ENCODE results near the gene NSFL1C. TPM values are rescaled to one million over a fixed set of nuclear protein-coding genes. Genes with fewer than 3 reads are reported as not detected.

NSFL1C gene
- total and polyA plus RNA-seq, 2 experiments from 2014 or later, result 48.9 to 92.2 TPM

GRCh38 chr20:1509237-1509636, 42.6 kb upstream of the NSFL1C start:
- Histone ChIP-seq H3K79me2 (replicated peaks; ENCODE audit: insufficient read depth) (no peaks in the 10 kb centered on the region), H3K4me2 (no peak overlapping the region), H3K27me3 (ENCODE audit: insufficient read depth) (no peaks in the 10 kb centered on the region), H4K20me1 (replicated peaks; ENCODE audit: insufficient read depth) (no peaks in the 10 kb centered on the region), H3K27ac (ENCODE audit: low read depth) (no peak overlapping the region), H2AFZ (no peak overlapping the region), H3K4me3 (no peak overlapping the region), H3K4me1 (ENCODE audit: insufficient read depth) (no peaks in the 10 kb centered on the region), H3F3A (replicated peaks; ENCODE audit: low read depth) (no peaks in the 10 kb centered on the region), H3K9me2 (ENCODE audit: insufficient read depth) (0 out of 2 replicates have a peak, but pooled peaks cover 3% of the 10 kb centered on the region), H3K36me3 (ENCODE audit: insufficient read depth) (no peaks in the 10 kb centered on the region)
- Mint-ChIP-seq H3K27ac (no peak overlapping the region), H3K4me3 (no peak overlapping the region), H3K9me3 (no peaks in the 10 kb centered on the region), H3K27me3 (ENCODE audit: insufficient read depth, low read depth, poor library complexity) (no peaks in the 10 kb centered on the region), H3K36me3 (ENCODE audit: low read depth) (no peaks in the 10 kb centered on the region), H3K4me1 (no peaks in the 10 kb centered on the region)
- ATAC-seq (peak; percentile 77), DNase-seq (ENCODE audit: low spot score) (peak; percentile 45)
- TF ChIP-seq NANOG (IDR thresholded peaks at IDR 0.05; ENCODE audit: borderline replicate concordance) (no peak), EZH2 (IDR thresholded peaks at IDR 0.05; ENCODE audit: low read depth, unreplicated experiment) (no peak), POLR2AphosphoS5 (IDR thresholded peaks at IDR 0.05; ENCODE audit: low read depth) (no peak), ZNF462 (CRISPR knock-in tag; IDR thresholded peaks at IDR 0.05) (no peak), STAT1 (IDR thresholded peaks at IDR 0.05; ENCODE audit: unreplicated experiment) (no peak), CTCF (conservative IDR thresholded peaks at IDR 0.05; ENCODE audit: low read depth in 2 of 2) (peak; percentile 41 to 64), ZNF114 (CRISPR knock-in tag; IDR thresholded peaks at IDR 0.05) (no peak)
